A204.1 (cell line): Measurements from ENCODE around the gene RHBDD2.

Source experiments
- FAIRE-seq: peaks from 2 replicates; lab custom pipeline; 2012; peaks lifted over from hg19 to GRCh38; lab: Jason Lieb, UNC

RHBDD2 gene

DNA sequence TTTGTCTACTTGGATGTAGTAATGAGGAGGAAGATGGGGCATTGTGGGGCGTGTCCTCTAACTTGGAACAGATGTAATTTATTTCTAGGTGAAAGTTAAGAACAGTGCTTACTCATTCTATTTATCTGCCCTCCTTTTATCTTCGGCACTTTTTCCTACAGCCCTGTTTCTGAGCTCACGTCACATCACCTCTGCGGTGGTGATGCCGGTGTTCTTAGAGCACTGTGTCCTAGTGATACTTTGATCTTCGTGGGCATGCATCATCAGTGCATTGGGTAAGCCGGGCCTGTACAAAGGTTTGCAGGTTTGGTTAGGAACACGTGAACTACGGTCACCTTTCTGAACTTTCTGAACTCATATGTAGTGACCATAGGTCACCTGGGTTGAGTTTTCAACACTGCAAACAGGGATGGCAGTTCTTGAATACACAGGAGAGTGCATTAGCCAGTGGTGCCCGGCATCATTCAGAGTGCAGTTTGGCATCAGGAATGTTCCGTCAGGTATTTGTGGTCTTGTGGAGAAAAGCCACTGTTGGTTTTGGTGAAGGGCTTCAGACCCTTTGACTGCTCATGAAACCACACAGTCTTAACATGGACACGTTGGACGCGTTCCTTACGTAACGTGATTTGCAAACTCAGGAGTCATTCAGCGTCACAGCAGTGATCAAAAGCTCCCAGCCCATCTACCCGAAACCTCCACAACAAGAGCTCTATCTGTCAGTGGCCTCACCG is 41.8 kb downstream of the RHBDD2 start:
- no peak for FAIRE-seq

DNA sequence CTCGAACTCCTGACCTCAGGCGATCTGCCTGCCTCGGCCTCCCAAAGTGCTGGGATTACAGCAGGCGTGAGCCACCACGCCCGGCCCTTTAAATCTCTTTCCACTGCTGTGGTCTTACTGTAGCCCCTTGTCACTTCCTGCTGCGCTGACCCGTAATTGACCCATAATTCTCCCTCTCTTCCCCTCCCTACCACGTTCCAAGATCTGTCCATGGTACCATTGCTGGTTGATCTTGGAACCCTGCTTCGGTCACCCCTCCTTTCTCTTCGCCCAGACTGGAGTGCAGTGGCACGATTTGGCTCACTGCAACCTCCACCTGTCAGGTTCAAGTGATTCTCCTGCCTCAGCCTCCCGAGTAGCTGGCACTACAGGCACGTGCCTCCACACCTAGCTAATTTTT is 42.6 kb downstream of the RHBDD2 start:
- no peak for FAIRE-seq

GRCh38 chr7:75922966-75923603 is 44.3 kb downstream of the RHBDD2 start:
- FAIRE-seq, result no peak

- no peak for FAIRE-seq
Measured at GRCh38 chr7:75924256-75924655, 45.4 kb downstream of the RHBDD2 start.

GRCh38 chr7:75924889-75925288 is 46.1 kb downstream of the RHBDD2 start:
- FAIRE-seq, result no peak

- FAIRE-seq, result no peak
Measured at GRCh38 chr7:75925717-75926435, 47.0 kb downstream of the RHBDD2 start.

- no peak for FAIRE-seq
Measured at GRCh38 chr7:75928568-75928914, 49.7 kb downstream of the RHBDD2 start.

GRCh38 chr7:75931680-75932079 is 52.8 kb downstream of the RHBDD2 start:
- FAIRE-seq, result no peak

DNA sequence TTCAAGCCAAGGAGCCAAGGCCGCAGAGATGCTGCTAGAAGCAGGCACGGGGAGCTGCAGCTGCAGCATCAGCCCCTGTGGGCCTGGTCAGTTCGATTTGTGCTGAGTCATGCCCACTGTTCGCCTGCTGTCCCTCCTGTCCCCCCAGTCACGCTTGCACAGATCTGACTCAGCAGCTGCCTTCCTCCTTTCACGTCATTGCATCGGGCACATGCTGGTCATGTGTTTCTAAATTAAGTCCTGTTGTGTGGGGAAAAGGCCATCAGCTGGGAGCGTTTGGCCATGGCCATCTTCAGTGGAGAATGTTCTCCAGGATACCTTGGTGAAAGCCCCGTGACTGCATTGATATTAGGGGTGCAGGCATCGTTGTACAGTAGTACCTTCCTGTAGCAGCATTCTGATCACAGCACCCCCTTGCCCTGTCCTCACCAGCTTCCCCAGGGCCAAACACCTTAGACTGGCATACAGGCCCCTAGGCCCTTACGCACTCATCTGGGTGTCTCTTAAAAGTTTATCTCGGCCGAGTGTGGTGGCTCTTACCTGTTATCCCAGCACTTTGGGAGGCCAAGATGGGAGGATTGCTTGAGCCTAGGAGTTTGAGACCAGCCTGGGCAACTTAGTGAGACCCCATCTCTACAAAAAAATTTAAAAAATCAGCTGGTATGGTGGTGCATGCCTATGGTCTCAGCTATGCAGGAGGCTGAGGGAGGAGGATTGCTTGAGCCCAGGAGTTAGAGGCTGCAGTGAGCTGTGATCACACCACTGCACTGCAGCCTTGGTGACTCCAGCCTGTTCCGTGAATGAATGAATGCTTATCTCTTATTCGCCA is 59.3 kb downstream of the RHBDD2 start:
- FAIRE-seq, result no peak
